Cerebellar cortex (tissue), 1 donor: ENCODE measurements around the gene MAPK8IP1.

Experiments
- DNase-seq: peaks from one replicate; pipeline ENCODE4 v3.0.0-alpha.2; 2015; ENCODE audit warnings: low spot score

The MAPK8IP1 gene

GRCh38 chr11:45909594-45910475 is 24.4 kb downstream of the MAPK8IP1 start:
- DNase-seq: peak; percentile 44

DNA sequence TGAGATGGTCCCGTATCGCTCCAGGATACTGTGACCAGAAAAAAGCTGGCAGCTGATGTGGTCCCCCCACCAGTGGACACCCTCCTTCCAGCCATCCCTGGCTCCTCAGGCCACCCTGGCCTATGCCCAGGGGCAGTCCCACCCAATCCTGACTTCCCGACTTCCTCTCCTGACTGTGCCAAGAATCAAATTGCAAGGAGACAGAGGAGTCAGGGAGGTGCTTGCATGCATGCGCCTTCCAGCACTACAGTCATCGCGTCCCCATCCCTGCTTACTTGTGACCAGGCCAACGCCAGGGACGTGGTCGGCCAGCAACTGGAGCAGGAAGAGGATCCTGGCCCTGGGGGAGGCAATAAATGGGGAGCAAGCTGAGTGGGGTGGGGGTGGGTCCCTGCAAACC is 25.2 kb downstream of the MAPK8IP1 start:
- DNase-seq: no peak

GRCh38 chr11:45913514-45913913 is 28.1 kb downstream of the MAPK8IP1 start:
- DNase-seq: no peak

DNA sequence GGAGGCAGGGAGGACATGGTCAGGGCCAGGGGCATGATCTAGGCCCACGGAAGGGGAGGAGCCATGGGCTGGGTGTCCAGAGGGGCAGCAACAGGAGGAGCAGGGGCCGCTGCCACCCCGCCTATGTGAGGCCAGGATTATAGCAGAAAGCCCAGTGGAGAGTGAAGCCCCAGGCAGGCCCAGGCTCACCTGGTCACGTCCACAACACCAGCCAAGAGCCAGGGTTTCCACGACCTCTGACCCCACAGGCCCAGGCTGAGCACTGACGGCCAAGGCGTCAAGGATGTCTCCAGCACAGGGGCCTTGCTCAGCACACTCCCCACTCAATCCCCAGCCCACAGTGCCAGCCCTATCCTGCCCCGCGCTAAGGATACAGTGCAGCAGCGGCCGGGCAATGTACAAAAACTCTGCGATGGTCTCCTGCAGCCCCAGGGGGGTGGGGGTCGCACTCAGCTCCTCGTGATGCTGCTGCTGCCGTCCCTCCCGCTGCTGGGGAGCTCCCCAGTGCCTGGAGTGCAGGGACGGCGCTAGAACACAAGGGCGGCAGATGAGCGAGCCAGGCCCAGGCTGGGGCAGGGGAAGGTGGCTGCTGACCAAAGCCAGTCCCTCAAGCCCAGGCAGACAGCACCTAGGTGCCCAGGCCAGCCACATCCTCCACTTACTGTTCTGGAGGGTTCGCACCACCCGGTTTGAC is 28.6 kb downstream of the MAPK8IP1 start:
- no peak for DNase-seq

DNA sequence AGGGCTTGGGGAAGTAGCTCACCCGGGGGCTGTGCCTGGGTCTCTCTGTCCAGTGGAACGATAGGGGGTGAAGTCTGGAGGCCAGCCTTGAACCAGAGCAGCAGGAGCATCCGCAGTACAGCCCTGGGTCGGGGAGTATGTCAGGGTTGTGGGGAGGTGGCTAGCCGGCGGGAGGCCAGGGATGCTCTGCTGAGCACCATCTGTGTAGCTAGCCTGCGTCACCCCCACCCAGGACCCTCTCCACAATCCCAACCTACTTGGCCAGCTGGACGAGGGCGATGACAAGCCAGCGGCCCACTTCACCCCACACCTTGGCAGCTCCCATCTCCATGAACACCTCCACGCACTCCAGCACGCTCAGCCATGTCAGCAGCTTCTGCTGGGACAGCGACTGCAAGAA is 30.0 kb downstream of the MAPK8IP1 start:
- no peak for DNase-seq

DNA sequence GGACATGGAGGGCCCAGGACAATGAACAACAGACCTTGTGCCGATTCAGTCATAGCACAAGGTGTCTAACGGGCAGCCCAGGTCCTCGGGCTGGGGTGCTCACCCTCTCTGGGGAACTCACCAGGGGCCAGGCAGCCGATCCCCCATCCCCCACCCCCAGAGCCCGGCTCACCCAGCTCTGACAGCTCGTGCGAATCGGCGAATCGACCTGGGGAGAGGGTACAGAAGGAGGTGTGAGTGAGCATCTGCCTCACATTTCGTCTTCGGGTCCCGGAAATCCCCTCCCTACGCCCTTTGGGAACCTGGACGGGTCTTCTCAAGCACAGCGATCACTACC is 31.8 kb downstream of the MAPK8IP1 start:
- DNase-seq: no peak

DNA sequence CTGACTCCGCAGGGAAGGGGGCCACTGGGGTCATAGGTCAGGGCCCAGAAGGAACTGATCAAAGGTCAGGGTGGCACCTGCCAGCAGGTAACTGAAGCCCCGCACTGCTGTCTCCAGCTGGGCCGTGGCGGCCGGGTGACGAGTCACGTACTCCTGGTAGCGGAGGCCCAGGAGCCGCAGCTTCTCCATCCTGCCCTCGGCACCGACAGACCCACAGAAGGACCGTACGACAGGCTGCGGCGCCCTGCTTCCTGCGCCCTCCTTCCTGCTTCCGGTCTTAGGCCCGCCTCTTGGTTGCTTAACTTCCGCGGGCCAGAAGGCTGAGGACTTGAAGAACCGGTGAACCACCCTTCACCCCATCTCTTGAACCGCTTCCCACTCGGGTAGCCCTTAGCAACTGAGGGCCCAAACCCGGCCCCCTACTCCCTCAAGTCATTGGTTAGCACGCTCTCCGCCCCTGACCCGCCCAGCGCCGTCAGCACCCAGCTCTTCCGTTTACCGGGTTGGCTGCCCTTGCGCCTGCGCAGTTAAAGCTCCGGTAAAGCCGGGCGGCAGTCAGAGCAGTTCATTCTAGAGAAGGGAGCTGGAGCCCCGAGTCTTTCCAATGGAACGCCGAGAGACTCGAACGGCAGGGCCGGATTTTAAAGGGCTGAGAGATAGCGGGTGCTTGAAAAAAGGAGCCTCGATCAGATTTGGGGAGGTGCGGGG is 32.3 kb downstream of the MAPK8IP1 start, which contains the start of gene PEX16:
Gene PEX16 (minus strand): TSS at position 255 of the 708 bp plus-strand sequence. CDS start 66 bp downstream, at position 189.
- DNase-seq: peak; percentile 98

DNA sequence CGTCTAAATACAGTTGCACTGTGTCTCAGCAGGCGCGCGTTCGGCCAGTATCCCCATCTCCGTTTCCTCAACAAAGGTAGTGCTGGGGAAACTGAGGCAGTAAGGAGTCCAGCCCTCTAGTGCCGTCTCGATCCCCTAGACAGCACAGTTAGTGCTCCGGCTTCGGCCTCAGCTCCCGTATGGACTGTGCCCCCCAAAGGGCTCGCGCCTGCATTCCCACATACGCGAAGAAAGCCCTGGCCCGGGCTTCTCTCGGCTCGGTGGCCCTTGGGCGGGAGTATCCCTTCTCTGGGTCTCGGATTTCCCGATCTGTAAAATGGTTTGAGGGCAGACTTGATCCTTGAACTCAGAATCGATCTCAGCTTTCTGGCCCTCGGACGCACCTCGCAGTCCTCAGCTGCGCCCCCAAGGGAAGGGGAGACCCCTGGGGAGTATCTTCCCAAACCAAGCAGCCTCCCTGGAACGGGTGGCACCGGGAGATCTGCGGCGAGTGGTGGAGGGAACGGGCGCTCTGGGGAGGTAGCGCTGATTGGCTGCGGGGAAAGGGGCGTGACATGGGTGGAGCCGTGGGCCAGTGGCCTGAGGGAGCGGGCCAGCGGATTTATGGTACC is 33.0 kb downstream of the MAPK8IP1 start:
- peak; percentile 89 for DNase-seq

DNA sequence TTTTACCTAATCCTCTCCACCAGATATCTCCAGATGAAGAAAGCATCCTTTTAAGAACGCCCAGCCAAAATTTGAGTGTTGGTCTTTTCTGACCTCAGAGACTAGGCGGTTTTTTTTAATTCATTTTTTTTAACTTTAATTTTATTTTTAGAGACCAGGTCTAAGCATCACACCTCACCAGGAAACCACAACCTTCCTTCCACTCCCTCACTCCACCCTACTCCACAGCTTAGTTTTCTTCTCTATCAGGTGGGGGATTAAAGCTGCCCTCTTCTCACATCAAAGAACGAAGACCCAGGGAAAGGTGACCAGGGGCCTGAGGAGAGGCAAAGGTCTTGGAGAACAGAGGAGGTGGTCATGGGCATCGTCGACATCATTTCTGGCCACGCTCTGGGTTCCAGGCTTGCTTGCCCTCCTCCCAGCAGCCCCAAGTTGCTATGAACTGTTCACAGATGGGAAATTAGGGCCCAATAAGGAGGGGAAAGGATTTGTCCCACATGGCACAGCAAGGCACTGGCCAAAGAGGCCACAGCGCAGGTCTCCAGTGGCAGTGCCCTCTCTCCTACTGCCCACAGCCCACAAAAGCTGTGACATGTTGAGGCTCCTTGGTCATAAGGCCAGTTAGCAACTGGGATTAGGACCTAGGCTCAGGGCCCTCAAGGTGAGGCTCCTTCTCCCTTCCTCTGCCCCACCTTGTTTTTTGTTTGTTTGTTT is 33.7 kb downstream of the MAPK8IP1 start:
- DNase-seq: no peak

DNA sequence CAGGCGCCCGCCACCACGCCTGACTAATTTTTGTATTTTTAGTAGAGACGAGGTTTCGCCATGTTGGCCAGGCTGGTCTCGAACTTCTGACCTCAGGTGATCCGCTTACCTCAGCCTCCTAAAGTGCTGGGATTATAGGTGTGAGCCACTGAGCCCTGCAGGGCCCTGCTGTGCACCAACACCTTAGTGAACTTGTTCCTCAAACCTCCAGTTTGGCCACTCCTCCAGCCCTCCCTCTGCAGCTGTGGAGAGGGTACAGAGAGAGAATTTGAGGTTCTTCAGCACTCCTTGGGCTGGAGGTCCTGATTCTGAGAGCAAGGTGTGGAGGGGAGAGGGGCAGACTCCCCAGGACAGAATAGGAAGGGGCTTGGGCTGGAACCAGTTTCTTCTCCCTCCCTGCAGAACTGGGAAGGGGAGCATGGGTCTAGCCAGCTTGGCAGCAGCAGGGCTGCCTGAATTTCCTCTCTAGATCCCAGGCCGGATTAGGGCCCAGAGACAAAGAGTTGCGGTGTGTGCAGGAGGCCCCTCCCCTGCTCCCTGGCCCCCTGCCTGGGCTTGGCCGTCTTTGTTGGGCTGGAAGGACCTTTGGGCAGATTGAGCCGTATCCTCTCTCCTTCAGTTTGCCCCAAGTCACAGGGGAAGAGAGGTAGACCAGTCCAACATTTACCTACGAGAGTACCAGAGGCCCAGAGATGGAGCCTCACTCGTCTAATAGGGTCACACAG is 34.5 kb downstream of the MAPK8IP1 start:
- DNase-seq: no peak

- DNase-seq: no peak
Measured at GRCh38 chr11:45920531-45921477, 35.4 kb downstream of the MAPK8IP1 start.

DNA sequence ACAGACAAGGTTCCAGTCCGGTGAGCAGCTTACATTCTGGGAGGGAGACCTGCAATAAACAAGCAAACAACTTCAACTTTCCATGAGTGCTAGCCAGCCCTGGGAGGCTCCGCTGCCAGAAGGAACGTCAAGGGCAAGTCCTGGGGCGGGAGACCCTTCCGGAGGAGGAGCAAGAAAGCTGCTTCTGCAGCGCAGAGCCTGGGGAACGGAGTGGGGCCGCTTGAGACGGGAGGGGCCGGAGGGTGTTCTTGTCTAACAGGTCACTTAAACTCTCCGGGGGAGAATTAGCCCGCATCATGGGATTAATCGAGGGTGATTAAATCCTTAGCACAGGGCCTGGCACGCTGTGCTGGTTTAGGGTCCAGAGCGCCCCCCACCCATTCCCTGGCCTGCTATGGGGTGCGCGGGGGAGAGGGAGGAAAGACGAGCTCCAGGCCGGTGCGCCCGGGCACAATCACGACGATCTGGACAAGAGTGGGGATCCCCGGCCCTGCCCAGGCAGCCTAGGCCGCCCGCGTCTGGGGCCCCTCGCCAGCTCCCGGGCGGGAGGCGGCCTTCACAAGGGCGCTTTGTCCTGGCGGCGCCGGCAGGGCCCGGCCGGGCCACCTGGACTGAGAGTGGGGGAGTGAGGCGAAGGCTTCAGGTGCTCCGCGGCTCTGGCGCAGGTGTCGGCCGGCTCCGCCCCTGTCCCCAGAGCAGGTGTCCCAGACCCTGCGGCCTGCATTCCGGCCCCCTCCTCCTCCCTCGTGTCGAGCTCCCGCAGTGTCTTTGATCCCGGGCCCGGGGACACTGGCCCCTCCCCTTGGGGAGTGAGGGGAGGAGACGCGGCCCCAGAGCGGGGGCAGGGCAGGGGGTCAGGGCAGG is 36.3 kb downstream of the MAPK8IP1 start:
- DNase-seq: no peak

DNA sequence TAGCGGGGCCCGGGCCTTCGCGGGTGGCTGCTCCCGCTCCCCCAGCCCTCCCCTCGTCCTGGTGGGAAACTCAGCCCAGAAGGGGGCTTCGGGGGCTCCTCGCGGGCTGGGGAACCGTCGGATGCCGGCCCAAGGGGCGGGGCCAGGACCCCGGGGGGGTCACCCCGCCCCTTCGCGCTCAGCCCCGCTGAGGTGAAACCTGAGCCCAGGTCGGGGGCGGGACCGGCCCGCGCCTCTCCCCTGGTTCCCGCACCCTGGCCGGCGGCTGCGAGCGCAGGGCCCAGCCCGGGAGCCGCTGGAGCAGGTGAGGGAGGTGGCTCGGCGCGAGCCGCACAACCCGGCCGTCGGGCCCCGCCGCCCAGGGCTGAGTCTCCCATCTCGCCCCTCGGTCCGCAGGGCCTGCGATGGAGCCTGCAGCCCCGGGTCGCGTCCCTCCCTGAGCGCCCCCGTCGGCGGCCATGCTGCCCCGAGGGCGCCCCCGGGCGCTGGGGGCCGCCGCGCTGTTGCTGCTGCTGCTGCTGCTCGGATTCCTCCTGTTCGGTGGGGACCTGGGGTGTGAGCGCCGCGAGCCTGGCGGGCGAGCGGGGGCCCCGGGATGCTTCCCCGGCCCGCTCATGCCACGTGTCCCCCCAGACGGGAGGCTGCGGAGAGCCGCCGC is 37.1 kb downstream of the MAPK8IP1 start, which contains the start of gene LARGE2:
Gene LARGE2 (plus strand): TSS at position 232 of the 658 bp plus-strand sequence. CDS start 227 bp downstream, at position 459.
- no peak for DNase-seq

DNA sequence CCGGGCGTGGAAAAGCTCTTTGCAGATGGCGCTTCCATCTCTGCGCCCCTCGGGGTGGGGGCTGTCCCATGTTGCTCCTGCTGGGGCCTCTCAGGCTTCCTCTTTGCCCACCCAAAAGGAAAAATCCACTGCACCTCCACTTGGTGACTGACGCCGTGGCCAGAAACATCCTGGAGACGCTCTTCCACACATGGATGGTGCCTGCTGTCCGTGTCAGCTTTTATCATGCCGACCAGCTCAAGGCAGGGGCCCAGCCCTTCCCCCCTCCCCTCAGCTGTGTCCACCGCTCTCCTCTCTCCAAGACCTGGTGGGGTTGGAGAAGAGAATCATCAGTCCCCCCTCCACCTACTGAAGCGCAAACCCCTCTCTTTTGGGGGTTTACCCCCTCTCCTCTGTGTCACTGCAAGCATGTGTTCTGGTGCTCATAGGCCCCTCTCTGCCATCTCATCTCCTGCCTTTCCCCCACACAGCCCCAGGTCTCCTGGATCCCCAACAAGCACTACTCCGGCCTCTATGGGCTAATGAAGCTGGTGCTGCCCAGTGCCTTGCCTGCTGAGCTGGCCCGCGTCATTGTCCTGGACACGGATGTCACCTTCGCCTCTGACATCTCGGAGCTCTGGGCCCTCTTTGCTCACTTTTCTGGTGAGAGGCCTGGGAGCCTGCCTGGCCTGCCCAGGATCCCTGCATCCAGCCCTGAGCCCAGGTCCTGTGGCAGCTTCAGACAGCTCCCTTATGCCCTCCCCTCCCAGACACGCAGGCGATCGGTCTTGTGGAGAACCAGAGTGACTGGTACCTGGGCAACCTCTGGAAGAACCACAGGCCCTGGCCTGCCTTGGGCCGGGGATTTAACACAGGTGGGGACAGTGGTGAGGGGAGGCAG is 38.8 kb downstream of the MAPK8IP1 start:
- no peak for DNase-seq

DNA sequence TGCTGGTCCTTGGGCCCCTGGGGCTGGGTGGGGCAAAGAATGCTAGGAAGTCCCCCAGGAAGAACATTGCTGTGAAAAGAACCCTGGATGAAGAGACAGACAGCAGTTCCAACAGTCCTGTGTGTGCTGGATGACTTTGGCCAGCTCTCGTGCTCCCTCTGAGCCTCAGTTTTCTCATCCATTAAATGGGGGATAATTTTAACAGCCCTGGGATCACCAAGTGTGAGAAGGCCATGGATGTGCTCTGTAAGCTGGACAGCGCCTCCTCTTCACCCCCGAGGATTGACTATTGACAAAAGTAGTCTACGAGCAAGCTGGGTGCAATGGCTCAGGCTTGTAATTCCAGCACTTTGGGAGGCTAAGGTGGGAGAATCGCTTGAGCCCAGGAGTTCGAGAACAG is 39.5 kb downstream of the MAPK8IP1 start:
- DNase-seq: no peak

DNA sequence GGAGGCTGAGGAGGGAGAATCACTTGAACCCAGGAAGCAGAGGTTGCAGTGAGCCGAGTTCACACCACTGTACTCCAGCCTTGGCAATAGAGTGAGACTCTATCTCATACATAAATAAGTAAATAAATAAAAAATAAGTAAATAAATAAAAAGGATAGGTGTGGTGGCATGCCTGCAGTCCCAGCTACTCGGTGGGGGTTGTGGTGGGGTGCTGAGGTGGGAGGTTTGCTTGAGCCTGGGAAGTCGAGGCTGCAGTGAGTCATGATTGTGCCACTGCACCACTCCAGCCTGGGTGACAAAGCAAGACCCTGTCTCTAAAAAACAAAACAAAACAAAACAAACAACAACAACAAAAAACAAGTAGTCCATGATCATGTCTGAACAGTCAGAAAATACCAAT is 40.1 kb downstream of the MAPK8IP1 start:
- no peak for DNase-seq

DNA sequence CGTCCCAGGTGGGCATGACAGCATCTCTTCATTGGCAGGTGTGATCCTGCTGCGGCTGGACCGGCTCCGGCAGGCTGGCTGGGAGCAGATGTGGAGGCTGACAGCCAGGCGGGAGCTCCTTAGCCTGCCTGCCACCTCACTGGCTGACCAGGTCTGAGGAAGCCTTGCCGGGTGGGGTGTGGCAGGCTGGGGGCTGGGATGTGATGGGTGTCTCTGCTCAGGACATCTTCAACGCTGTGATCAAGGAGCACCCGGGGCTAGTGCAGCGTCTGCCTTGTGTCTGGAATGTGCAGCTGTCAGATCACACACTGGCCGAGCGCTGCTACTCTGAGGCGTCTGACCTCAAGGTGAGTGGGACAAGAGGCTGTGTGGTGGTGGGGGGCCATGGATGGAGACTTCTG is 40.5 kb downstream of the MAPK8IP1 start:
- no peak for DNase-seq
